Cardiac muscle cell (in vitro differentiated cells and primary cell): Measurements from ENCODE around the gene SIRPB2. TPM values are rescaled to one million over a fixed set of nuclear protein-coding genes. Genes with fewer than 3 reads are reported as not detected.
A peak's percentile ranks its signal among the peaks of the same experiment; 100 is the strongest.
"Not testable (repeated sequence)": the region's sequence is repeated elsewhere in the genome, so short reads cannot be mapped to it uniquely, and the experiment has no call there.

Experiments used
- DNase-seq, 2 donors: peaks; one replicate each; pipeline versions ENCODE4 v3.0.0 to v3.0.0-alpha.2; 2010 to 2017; ENCODE audit warnings: low read depth in 1 of 2, low spot score in 1 of 2
- H3K27ac ChIP-seq: fragments of 200-600 bp; sonication (generic); 2 replicates; pipeline ENCODE4 v1.5.1; 2016
- H3K27me3 ChIP-seq: fragments of 200-600 bp; sonication (generic); 2 replicates; pipeline ENCODE4 v1.6.0; 2016; ENCODE audit warnings: control low read depth
- H3K36me3 ChIP-seq: fragments of 200-600 bp; sonication (generic); 2 replicates; pipeline ENCODE4 v1.5.1; 2016; ENCODE audit warnings: control low read depth
- H3K4me1 ChIP-seq: fragments of 200-600 bp; sonication (generic); 2 replicates; pipeline ENCODE4 v1.8.1; 2017; ENCODE audit warnings: low read depth, mild to moderate bottlenecking, mixed run types
- H3K4me3 ChIP-seq: fragments of 200-600 bp; sonication (generic); 2 replicates; pipeline ENCODE4 v1.5.1; 2016; ENCODE audit warnings: mild to moderate bottlenecking
- H3K9me3 ChIP-seq: fragments of 200-600 bp; sonication (generic); 2 replicates; pipeline ENCODE4 v1.5.1; 2017; ENCODE audit warnings: low read depth, mild to moderate bottlenecking, control low read depth
- CTCF ChIP-seq: IDR thresholded peaks from 2 replicates; pipeline ENCODE4 v1.5.1; 2012; ENCODE audit warnings: low read depth, mild to moderate bottlenecking, low read length
- polyA plus RNA-seq: library from polyadenylated mRNA; unstranded; fragments of >200 nt; fragmentation: Nextera tagmentation; extraction: Ambion mirVana; gene quantifications from 2 replicates; pipeline ENCODE4 v1.2.1, GENCODE V29; 2016
- total RNA-seq: library from RNA; depleted of rRNA; stranded (reverse); fragments of >200 nt; gene quantifications from 2 replicates; pipeline ENCODE4 v1.2.3, GENCODE V29; 2016

SIRPB2 gene
- total and polyA plus RNA-seq, 2 experiments from 2014 or later = not detected

GRCh38 chr20:1500496-1500895 is 9.3 kb upstream of the SIRPB2 start:
- Histone ChIP-seq H3K27ac (peak overlapping the region; percentile 78), H3K4me1 (no peaks in the 10 kb centered on the region), H3K36me3 (no peaks in the 10 kb centered on the region), H3K4me3 (no peak overlapping the region), H3K27me3 (peaks cover 7% of the 10 kb centered on the region), H3K9me3 (no peaks in the 10 kb centered on the region)
- TF ChIP-seq CTCF = no peak
- DNase-seq = peak; percentile 14 to 43

- Histone ChIP-seq H3K4me1 (no peaks in the 10 kb centered on the region), H3K4me3 (no peak overlapping the region), H3K36me3 (no peaks in the 10 kb centered on the region), H3K27me3 (no peaks in the 10 kb centered on the region), H3K27ac (peak overlapping the region; percentile 50), H3K9me3 (no peaks in the 10 kb centered on the region)
- no peak for TF ChIP-seq CTCF
- DNase-seq = no peak
Observed at GRCh38 chr20:1499528-1500420, 8.6 kb upstream of the SIRPB2 start.

GRCh38 chr20:1497371-1497770 is 6.2 kb upstream of the SIRPB2 start:
- not testable (repeated sequence) for H3K27me3 ChIP-seq, H3K9me3 ChIP-seq, H3K4me1 ChIP-seq, H3K4me3 ChIP-seq, H3K36me3 ChIP-seq, H3K27ac ChIP-seq, DNase-seq

GRCh38 chr20:1496930-1497329 is 5.7 kb upstream of the SIRPB2 start:
- DNase-seq = no peak
- no peak overlapping the region for H3K4me3 ChIP-seq
- no peaks in the 10 kb centered on the region for H3K4me1 ChIP-seq
- H3K9me3 ChIP-seq = no peaks in the 10 kb centered on the region
- no peaks in the 10 kb centered on the region for H3K36me3 ChIP-seq
- no peak for TF ChIP-seq CTCF
- H3K27ac ChIP-seq = no peak overlapping the region
- H3K27me3 ChIP-seq = peaks cover 4% of the 10 kb centered on the region

- Histone ChIP-seq H3K36me3 (no peaks in the 10 kb centered on the region), H3K27me3 (peaks cover 4% of the 10 kb centered on the region), H3K27ac (no peak overlapping the region), H3K9me3 (no peaks in the 10 kb centered on the region), H3K4me1 (no peaks in the 10 kb centered on the region), H3K4me3 (no peak overlapping the region)
- no peak for TF ChIP-seq CTCF
- no peak for DNase-seq
Observed at GRCh38 chr20:1494436-1494835, 3.2 kb upstream of the SIRPB2 start.

DNA sequence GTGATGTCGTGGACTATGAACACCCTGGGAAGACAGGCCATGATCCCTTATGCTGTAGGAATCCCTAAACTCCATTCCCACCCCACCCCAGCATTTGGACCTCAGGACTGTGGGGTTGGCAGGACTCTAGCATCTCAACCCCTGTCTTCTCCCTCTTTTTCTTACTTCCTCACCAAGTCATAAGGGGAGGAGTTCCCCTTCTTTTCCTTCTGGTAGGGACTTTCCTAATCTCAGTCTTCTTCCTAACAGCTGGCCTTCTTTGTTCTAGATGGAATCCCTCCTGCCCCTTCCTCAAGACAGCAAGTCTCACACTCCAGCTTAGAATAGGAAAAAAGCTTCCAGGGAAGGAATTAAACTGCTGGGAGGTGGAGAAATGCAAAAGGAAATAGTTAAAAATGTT is 2.3 kb upstream of the SIRPB2 start:
- no peak for DNase-seq
- TF ChIP-seq CTCF = no peak
- Histone ChIP-seq H3K4me3 (no peak overlapping the region), H3K9me3 (no peaks in the 10 kb centered on the region), H3K36me3 (no peaks in the 10 kb centered on the region), H3K27me3 (peaks cover 7% of the 10 kb centered on the region), H3K4me1 (no peaks in the 10 kb centered on the region), H3K27ac (no peak overlapping the region)
